GM12874 (cell line): ENCODE results near the gene KLF3.
A peak's percentile ranks its signal among the peaks of the same experiment; 100 is the strongest.

ENCODE experiments used
- CTCF ChIP-seq: IDR thresholded peaks from 2 replicates; pipeline ENCODE4 v1.5.1; 2011; ENCODE audit warnings: low read depth, mild to moderate bottlenecking, control low read depth, low read length, moderate library complexity; ENCODE audit not compliant: insufficient read depth

Gene KLF3

GRCh38 chr4:38723726-38724474, 59.9 kb downstream of the KLF3 start:
- no peak for TF ChIP-seq CTCF

GRCh38 chr4:38724475-38724808, 60.4 kb downstream of the KLF3 start:
- TF ChIP-seq CTCF, result no peak

- TF ChIP-seq CTCF, result no peak
Measured at GRCh38 chr4:38728631-38729141, 64.7 kb downstream of the KLF3 start.

- no peak for TF ChIP-seq CTCF
Measured at GRCh38 chr4:38730493-38730829, 66.5 kb downstream of the KLF3 start.

- peak; percentile 92 for TF ChIP-seq CTCF
Measured at GRCh38 chr4:38730830-38731646, 67.0 kb downstream of the KLF3 start.

- no peak for TF ChIP-seq CTCF
Measured at GRCh38 chr4:38733663-38734062, 69.7 kb downstream of the KLF3 start.

GRCh38 chr4:38734446-38734845, 70.4 kb downstream of the KLF3 start:
- no peak for TF ChIP-seq CTCF
